Prostate gland (tissue), 2 donors: Measurements from ENCODE around the gene TTC22.

Experiments
- POLR2A ChIP-seq: fragments of 450-650 bp; IDR thresholded peaks from one replicate; pipeline ENCODE4 v1.6.1; 2016; ENCODE audit warnings: antibody characterized with exemption, mild to moderate bottlenecking
- TF ChIP-seq, protein P1 (sequence below), 4 experiments: fragments of 200-600 bp in 2 of 4; fragments of 450-650 bp in 2 of 4; sonication (generic) in 2 of 4; IDR thresholded peaks; 1 replicate in 3 of 4; 2 replicates in 1 of 4; pipeline ENCODE4 v1.5.1; 2016 to 2019; ENCODE audit warnings: antibody characterized with exemption in 4 of 4, mild to moderate bottlenecking in 2 of 4, moderate library complexity in 2 of 4

- TF ChIP-seq, protein P1, sequence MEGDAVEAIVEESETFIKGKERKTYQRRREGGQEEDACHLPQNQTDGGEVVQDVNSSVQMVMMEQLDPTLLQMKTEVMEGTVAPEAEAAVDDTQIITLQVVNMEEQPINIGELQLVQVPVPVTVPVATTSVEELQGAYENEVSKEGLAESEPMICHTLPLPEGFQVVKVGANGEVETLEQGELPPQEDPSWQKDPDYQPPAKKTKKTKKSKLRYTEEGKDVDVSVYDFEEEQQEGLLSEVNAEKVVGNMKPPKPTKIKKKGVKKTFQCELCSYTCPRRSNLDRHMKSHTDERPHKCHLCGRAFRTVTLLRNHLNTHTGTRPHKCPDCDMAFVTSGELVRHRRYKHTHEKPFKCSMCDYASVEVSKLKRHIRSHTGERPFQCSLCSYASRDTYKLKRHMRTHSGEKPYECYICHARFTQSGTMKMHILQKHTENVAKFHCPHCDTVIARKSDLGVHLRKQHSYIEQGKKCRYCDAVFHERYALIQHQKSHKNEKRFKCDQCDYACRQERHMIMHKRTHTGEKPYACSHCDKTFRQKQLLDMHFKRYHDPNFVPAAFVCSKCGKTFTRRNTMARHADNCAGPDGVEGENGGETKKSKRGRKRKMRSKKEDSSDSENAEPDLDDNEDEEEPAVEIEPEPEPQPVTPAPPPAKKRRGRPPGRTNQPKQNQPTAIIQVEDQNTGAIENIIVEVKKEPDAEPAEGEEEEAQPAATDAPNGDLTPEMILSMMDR (IDR thresholded peaks at IDR 0.05) = no peak
- TF ChIP-seq POLR2A = no peak
Observed at GRCh38 chr1:54750596-54750995, 50.5 kb downstream of the TTC22 start.
